ENCODE measurements around the gene SIRT2. TPM values are rescaled to one million over a fixed set of nuclear protein-coding genes. Genes with fewer than 3 reads are reported as not detected.
"Not testable (repeated sequence)": the region's sequence is repeated elsewhere in the genome, so short reads cannot be mapped to it uniquely, and the experiment has no call there.

Gene SIRT2
- polyA plus RNA-seq (ENCODE audit: low read depth in 6 of 6) = 10 to 100 TPM; 43.2 to 64.9 (median 54.4) TPM

DNA sequence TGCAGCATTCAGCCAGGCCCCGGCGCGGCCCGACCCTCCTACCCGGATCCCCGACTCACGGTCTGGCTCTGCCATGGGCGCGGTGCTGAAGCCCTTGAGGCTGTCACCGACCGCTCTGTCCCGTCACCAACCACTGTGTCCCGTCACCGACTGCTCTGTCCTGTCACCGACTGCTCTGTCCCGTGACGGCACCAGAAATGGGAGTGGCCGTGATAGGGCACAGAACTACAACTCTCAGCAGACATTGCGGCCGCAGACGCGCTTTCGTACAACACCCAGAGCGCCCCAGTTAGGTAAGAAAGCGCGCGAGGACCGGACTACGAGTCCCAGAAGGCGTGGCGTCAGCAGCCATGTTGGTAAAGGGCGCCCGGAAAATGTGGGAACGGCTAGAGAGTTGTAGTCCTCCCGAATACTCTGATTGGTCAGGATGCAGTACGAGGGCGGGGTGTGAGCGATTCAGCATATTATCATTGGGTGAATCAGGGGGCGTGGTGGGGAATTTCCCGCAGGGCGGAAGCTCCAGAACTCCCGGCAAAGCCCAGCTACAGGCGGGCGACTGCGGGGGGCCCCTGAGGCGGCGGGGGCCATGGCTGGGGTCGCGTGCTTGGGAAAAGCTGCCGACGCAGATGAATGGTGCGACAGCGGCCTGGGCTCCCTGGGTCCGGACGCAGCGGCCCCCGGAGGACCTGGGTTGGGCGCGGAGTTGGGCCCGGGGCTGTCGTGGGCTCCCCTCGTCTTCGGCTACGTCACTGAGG lies at the start of gene SIRT2, which contains the start of gene NFKBIB:
TSS of gene SIRT2 (minus strand) at position 172 of the 755 bp plus-strand sequence. CDS start at position 75, 97 bp downstream.
TSS of gene NFKBIB (plus strand) at position 523 of the 755 bp plus-strand sequence. CDS start at position 587, 64 bp downstream.
- Mint-ChIP-seq H3K4me3 (peak within 1 kb of the TSS; percentile 89 to 100 (median 96)), H3K27ac (peak within 1 kb of the TSS; percentile 95 to 100 (median 98)), H3K36me3 (peaks cover 6% of the 10 kb centered on the region in 2 donors), H3K27me3 (no peaks in the 10 kb centered on the region), H3K9me3 (no peaks in the 10 kb centered on the region), H3K4me1 (peaks cover 41 to 60% (median 54%) of the 10 kb centered on the region in 3 donors)
- DNase-seq (peak; percentile 99), ATAC-seq (ENCODE audit: low read depth in 2 of 2) (peak; percentile 84 to 85)

- Mint-ChIP-seq H3K4me1 (peaks cover 11 to 13% (median 11%) of the 10 kb centered on the region in 3 donors), H3K9me3 (peaks cover 0 to 4% (median 0%) of the 10 kb centered on the region in 7 donors), H3K36me3 (no peaks in the 10 kb centered on the region), H3K27ac (no peak overlapping the region), H3K4me3 (no peak overlapping the region), H3K27me3 (peaks cover 10 to 35% (median 16%) of the 10 kb centered on the region in 3 donors)
- DNase-seq (no peak), ATAC-seq (ENCODE audit: low read depth in 2 of 2) (no peak)
These were observed 47.0 kb upstream of the SIRT2 start for GRCh38 chr19:38946229-38947010.

- ATAC-seq (ENCODE audit: low read depth in 2 of 2) = no peak
- Mint-ChIP-seq H3K4me3 (no peak overlapping the region), H3K4me1 (peaks cover 11 to 13% (median 11%) of the 10 kb centered on the region in 3 donors), H3K27me3 (peaks cover 10 to 36% (median 16%) of the 10 kb centered on the region in 3 donors), H3K36me3 (no peaks in the 10 kb centered on the region), H3K27ac (no peak overlapping the region), H3K9me3 (peaks cover 0 to 4% (median 0%) of the 10 kb centered on the region in 7 donors)
- DNase-seq = no peak
These were observed 46.3 kb upstream of the SIRT2 start for GRCh38 chr19:38945562-38946228.

- peaks cover 0 to 4% (median 0%) of the 10 kb centered on the region in 7 donors for H3K9me3 Mint-ChIP-seq
- ATAC-seq (ENCODE audit: low read depth in 2 of 2) = no peak
- H3K4me3 Mint-ChIP-seq = no peak overlapping the region
- peaks cover 5 to 10% (median 7%) of the 10 kb centered on the region in 3 donors for H3K4me1 Mint-ChIP-seq
- no peaks in the 10 kb centered on the region for H3K36me3 Mint-ChIP-seq
- no peak for DNase-seq
- H3K27me3 Mint-ChIP-seq = peaks cover 9 to 35% (median 18%) of the 10 kb centered on the region in 3 donors
- no peak overlapping the region for H3K27ac Mint-ChIP-seq
These were observed 45.6 kb upstream of the SIRT2 start for GRCh38 chr19:38944981-38945506.

DNA sequence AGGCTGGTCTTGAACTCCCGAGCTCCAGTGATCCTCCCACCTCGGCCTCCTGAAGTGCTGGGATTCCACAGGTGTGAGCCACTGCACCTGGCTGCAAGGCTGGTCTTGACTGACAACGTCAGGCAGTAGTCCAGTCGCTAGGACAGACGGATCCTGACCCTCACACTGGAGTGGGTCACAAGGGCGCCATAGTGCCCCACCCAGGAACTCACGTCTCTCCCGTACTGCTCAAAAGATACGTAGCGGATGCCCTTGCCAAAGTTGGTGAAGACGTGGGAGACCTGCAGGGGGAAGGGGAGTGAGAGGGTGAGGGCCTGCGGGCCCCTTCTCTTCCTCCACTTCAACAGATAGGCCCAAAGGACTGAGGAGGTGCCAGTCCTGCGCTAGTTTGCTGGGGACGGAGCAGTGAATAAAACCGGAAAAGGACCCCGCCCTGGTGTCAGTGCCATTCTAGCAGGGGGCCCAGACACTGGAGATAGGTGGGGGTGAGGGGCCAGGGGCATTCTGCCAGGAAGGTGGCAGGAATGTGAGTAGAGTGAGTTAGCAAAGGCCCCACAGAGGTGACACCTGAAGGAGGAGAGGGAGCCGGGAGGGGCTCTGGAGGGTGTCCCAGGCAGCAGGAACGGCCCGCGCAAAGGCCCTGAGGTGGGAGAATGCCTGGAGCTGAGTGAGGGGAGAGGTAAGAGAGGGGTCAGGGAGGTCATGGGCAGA lies 43.2 kb upstream of the SIRT2 start:
- Mint-ChIP-seq H3K9me3 (peaks cover 0 to 3% (median 0%) of the 10 kb centered on the region in 7 donors), H3K27me3 (peaks cover 10 to 27% (median 18%) of the 10 kb centered on the region in 3 donors), H3K36me3 (no peaks in the 10 kb centered on the region), H3K27ac (peak overlapping the region in 1 of 6 donors; percentile 68), H3K4me3 (no peak overlapping the region), H3K4me1 (no peaks in the 10 kb centered on the region)
- DNase-seq = no peak
- no peak for ATAC-seq (ENCODE audit: low read depth in 2 of 2)

DNA sequence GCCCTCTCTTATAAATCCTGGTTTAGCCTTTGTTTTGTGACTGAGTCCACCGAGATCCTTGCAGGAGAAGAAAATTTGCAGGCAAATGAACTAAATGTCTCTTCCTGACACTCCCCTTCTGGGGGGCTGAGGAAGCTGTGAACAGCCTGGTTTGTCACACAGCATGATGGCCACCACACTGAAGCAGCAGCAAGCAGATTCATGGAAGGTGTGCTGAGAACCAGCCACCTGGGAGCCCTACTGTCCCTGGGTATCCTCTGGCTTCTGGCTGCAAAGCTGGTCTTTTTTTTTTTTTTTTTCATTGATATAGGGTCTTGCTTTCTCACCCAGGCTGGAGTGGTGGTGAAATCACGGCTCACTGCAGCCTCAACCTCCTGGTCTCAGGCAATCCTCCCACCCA lies 42.6 kb upstream of the SIRT2 start:
- ATAC-seq (ENCODE audit: low read depth in 2 of 2) (no peak), DNase-seq (no peak)
- peaks cover 0 to 3% (median 0%) of the 10 kb centered on the region in 7 donors for H3K9me3 Mint-ChIP-seq
- no peaks in the 10 kb centered on the region for H3K4me1 Mint-ChIP-seq
- no peak overlapping the region for H3K27ac Mint-ChIP-seq
- peaks cover 10 to 27% (median 17%) of the 10 kb centered on the region in 3 donors for H3K27me3 Mint-ChIP-seq
- no peak overlapping the region for H3K4me3 Mint-ChIP-seq
- H3K36me3 Mint-ChIP-seq = no peaks in the 10 kb centered on the region

DNA sequence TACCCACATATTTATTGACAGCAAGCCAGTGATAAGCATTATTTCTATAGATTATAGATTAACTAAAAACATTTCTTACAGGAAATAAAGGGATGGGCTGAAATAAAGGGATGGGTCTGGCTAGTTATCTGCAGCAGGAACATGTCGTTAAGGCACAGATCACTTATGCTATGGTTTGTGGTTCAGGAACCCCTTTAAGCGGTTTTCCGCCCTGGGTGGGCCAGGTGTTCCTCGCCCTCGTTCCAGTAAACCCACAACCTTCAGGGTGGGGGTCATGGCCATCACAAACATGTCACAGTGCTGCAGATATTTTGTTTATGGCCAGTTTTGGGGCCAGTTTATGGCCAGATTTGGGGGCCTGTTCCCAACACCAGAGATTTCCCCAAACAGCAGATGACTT lies 42.0 kb upstream of the SIRT2 start:
- peak overlapping the region in 2 of 6 donors; percentile 33 to 45 for H3K27ac Mint-ChIP-seq
- not testable (repeated sequence) for H3K4me3 Mint-ChIP-seq; H3K9me3 Mint-ChIP-seq; H3K4me1 Mint-ChIP-seq; DNase-seq; H3K36me3 Mint-ChIP-seq; ATAC-seq (ENCODE audit: low read depth in 2 of 2)
- peaks cover 10 to 23% (median 12%) of the 10 kb centered on the region in 3 donors for H3K27me3 Mint-ChIP-seq

DNA sequence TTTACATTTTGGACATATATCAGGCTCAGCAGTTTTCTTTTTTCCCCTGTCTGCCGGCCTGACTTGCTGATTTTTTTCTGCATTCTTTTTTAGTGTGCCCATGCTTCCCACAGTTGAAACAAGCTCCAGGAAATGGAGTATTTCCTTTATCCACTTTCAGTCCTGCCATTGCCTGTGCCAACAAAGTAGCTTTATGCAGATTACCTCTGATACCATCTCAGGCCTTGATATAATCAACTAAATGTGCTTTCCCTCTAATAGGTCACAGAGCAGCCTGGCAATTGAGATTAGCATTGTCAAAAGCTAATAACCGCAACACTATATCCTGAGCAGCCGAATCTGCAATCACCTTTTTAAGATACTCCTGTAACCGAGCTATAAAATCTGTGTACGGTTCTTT lies 40.5 kb upstream of the SIRT2 start:
- no peak for ATAC-seq (ENCODE audit: low read depth in 2 of 2)
- no peaks in the 10 kb centered on the region for H3K4me1 Mint-ChIP-seq
- H3K27me3 Mint-ChIP-seq = peaks cover 10 to 21% (median 11%) of the 10 kb centered on the region in 3 donors
- peaks cover 0 to 2% of the 10 kb centered on the region in 2 donors for H3K36me3 Mint-ChIP-seq
- no peak overlapping the region for H3K4me3 Mint-ChIP-seq
- DNase-seq = no peak
- peaks cover 0 to 13% (median 2%) of the 10 kb centered on the region in 7 donors for H3K9me3 Mint-ChIP-seq
- H3K27ac Mint-ChIP-seq = no peak overlapping the region

GRCh38 chr19:38933544-38933943 lies 34.1 kb upstream of the SIRT2 start:
- no peak for ATAC-seq (ENCODE audit: low read depth in 2 of 2)
- Mint-ChIP-seq H3K4me3 (peak overlapping the region in 2 of 8 donors; percentile 12 to 35), H3K4me1 (peaks cover 26 to 29% (median 27%) of the 10 kb centered on the region in 3 donors), H3K9me3 (peaks cover 0 to 18% (median 5%) of the 10 kb centered on the region in 7 donors), H3K27ac (peak overlapping the region in 2 of 6 donors; percentile 8 to 49), H3K27me3 (no peaks in the 10 kb centered on the region), H3K36me3 (peaks cover 0 to 9% of the 10 kb centered on the region in 2 donors)
- DNase-seq = no peak

DNA sequence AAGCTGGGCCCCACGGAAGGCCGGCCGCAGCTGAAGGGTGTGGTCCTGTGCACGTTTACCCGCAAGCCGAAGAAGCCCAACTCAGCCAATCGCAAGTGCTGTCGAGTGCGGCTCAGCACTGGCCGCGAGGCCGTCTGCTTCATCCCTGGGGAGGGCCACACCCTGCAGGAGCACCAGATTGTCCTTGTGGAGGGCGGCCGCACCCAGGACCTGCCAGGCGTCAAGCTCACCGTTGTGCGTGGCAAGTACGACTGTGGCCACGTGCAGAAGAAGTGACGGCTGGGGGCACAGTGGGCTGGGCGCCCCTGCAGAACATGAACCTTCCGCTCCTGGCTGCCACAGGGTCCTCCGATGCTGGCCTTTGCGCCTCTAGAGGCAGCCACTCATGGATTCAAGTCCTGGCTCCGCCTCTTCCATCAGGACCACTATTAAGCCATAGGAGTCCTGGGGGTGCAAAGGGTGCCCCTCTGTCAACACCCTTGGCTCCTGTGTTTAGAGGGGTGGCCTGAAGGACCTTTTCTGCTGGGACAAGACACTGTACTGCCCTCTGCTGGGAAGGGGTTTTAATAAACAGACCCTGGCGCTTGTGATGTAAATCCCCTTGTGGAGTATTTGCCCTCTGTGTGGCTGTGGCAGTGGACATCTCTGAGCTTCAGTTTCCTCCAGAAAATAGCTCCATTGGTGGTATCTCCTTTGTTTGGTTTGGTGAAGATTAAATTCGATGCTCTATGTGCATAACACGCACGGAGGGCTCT lies 33.2 kb upstream of the SIRT2 start:
- Mint-ChIP-seq H3K27ac (peak overlapping the region in 1 of 6 donors; percentile 60), H3K36me3 (peaks cover 0 to 9% of the 10 kb centered on the region in 2 donors), H3K27me3 (no peaks in the 10 kb centered on the region), H3K9me3 (peaks cover 0 to 18% (median 5%) of the 10 kb centered on the region in 7 donors), H3K4me3 (peak overlapping the region; percentile 40 to 96 (median 64)), H3K4me1 (peaks cover 26 to 29% (median 29%) of the 10 kb centered on the region in 3 donors)
- peak; percentile 33 for DNase-seq
- no peak for ATAC-seq (ENCODE audit: low read depth in 2 of 2)

GRCh38 chr19:38931521-38931793 lies 32.0 kb upstream of the SIRT2 start:
- no peak for DNase-seq
- H3K4me3 Mint-ChIP-seq = peak overlapping the region; percentile 96 to 99 (median 98)
- ATAC-seq (ENCODE audit: low read depth in 2 of 2) = no peak
- peaks cover 0 to 18% (median 5%) of the 10 kb centered on the region in 7 donors for H3K9me3 Mint-ChIP-seq
- peak overlapping the region in 5 of 6 donors; percentile 94 to 100 (median 99) for H3K27ac Mint-ChIP-seq
- H3K36me3 Mint-ChIP-seq = peaks cover 0 to 9% of the 10 kb centered on the region in 2 donors
- H3K27me3 Mint-ChIP-seq = no peaks in the 10 kb centered on the region
- peaks cover 26 to 29% (median 29%) of the 10 kb centered on the region in 3 donors for H3K4me1 Mint-ChIP-seq
